Right atrium auricular region (tissue), 2 donors: ENCODE measurements around the gene RANBP3L. TPM values are rescaled to one million over a fixed set of nuclear protein-coding genes. Genes with fewer than 3 reads are reported as not detected.

ENCODE experiments used
- DNase-seq: peaks from one replicate; pipeline ENCODE4 v3.0.0-alpha.2; 2019; ENCODE audit warnings: low spot score
- H3K27ac ChIP-seq, 2 donors: fragments of 200-600 bp; sonication (generic); 1 replicate in 1 of 2; 2 replicates in 1 of 2; pipeline ENCODE4 v1.5.1; 2016 to 2019
- H3K27me3 ChIP-seq, 2 donors: fragments of 200-600 bp; sonication (generic); one replicate each; pipeline versions ENCODE4 v1.5.1 to v1.6.0; 2017 to 2019
- H3K36me3 ChIP-seq: fragments of 200-600 bp; sonication (generic); one replicate; pipeline ENCODE4 v1.5.1; 2016
- H3K4me1 ChIP-seq, 2 donors: fragments of 200-600 bp; sonication (generic); one replicate each; pipeline versions ENCODE4 v1.5.1 to v1.6.0; 2017 to 2019
- H3K4me3 ChIP-seq, 2 donors: fragments of 200-600 bp; sonication (generic); 1 replicate in 1 of 2; 2 replicates in 1 of 2; pipeline ENCODE4 v1.5.1; 2017 to 2019; ENCODE audit warnings: mild to moderate bottlenecking in 1 of 2, moderate library complexity in 1 of 2
- H3K9me3 ChIP-seq, 2 donors: fragments of 200-600 bp; sonication (generic); one replicate each; pipeline ENCODE4 v1.5.1; 2019
- CTCF ChIP-seq, 2 donors: fragments of 200-600 bp; sonication (generic); IDR thresholded peaks; one replicate each; pipeline ENCODE4 v1.5.1; 2019; ENCODE audit warnings: antibody characterized with exemption in 2 of 2
- total RNA-seq, 2 donors: library from RNA; depleted of rRNA; stranded (reverse); fragments of >200 nt; gene quantifications; one replicate each; pipeline ENCODE4 v1.1.0, GENCODE V29; 2016

Gene RANBP3L
- total RNA-seq, 2 donors from 2014 or later: 0.98 to 1.7 TPM

- H3K36me3 ChIP-seq: no peaks in the 10 kb centered on the region
- H3K27me3 ChIP-seq: no peaks in the 10 kb centered on the region
- no peak overlapping the region for H3K4me3 ChIP-seq
- H3K9me3 ChIP-seq: no peaks in the 10 kb centered on the region
- no peak for DNase-seq
- TF ChIP-seq CTCF (IDR thresholded peaks at IDR 0.05): no peak
- H3K27ac ChIP-seq: no peak overlapping the region
- peaks cover 0 to 31% of the 10 kb centered on the region in 2 donors for H3K4me1 ChIP-seq
Observed at GRCh38 chr5:36243653-36244052, 58.0 kb downstream of the RANBP3L start.

GRCh38 chr5:36242534-36243485 lies 58.9 kb downstream of the RANBP3L start:
- Histone ChIP-seq H3K4me3 (peak overlapping the region; percentile 83 to 93), H3K36me3 (no peaks in the 10 kb centered on the region), H3K27me3 (no peaks in the 10 kb centered on the region), H3K9me3 (no peaks in the 10 kb centered on the region), H3K27ac (peak overlapping the region; percentile 98 to 99), H3K4me1 (peaks cover 0 to 39% of the 10 kb centered on the region in 2 donors)
- no peak for TF ChIP-seq CTCF (IDR thresholded peaks at IDR 0.05)
- DNase-seq: no peak

GRCh38 chr5:36241631-36242533 lies 59.8 kb downstream of the RANBP3L start, which contains the start of gene NADK2:
Gene NADK2 (minus strand): TSS chr5:36241925. CDS start chr5:36241798, 127 bp downstream.
- H3K36me3 ChIP-seq: no peaks in the 10 kb centered on the region
- DNase-seq: peak; percentile 97
- H3K4me3 ChIP-seq: peak within 1 kb of the TSS; percentile 83 to 93
- peak; percentile 57 to 74 for TF ChIP-seq CTCF (IDR thresholded peaks at IDR 0.05)
- no peaks in the 10 kb centered on the region for H3K9me3 ChIP-seq
- H3K27ac ChIP-seq: peak within 1 kb of the TSS; percentile 98 to 99
- peaks cover 0 to 43% of the 10 kb centered on the region in 2 donors for H3K4me1 ChIP-seq
- no peaks in the 10 kb centered on the region for H3K27me3 ChIP-seq

- Histone ChIP-seq H3K27me3 (no peaks in the 10 kb centered on the region), H3K4me1 (peaks cover 0 to 43% of the 10 kb centered on the region in 2 donors), H3K9me3 (no peaks in the 10 kb centered on the region), H3K36me3 (no peaks in the 10 kb centered on the region), H3K4me3 (peak overlapping the region; percentile 83 to 93), H3K27ac (peak overlapping the region; percentile 98 to 99)
- peak; percentile 68 for DNase-seq
- TF ChIP-seq CTCF (IDR thresholded peaks at IDR 0.05): no peak
Observed at GRCh38 chr5:36240779-36241630, 60.7 kb downstream of the RANBP3L start.
